ENCODE results near the gene ZFP91. TPM values are rescaled to one million over a fixed set of nuclear protein-coding genes. Genes with fewer than 3 reads are reported as not detected.

The ZFP91 gene
- total and polyA plus RNA-seq, 2 experiments from 2014 or later: 12.3 to 22.6 TPM

GRCh38 chr11:58631378-58631777, 52.5 kb downstream of the ZFP91 start:
- no peaks in the 10 kb centered on the region for H3K36me3 ChIP-seq
- DNase-seq (ENCODE audit: low read depth in 1 of 2, low spot score in 1 of 2): no peak
- no peaks in the 10 kb centered on the region for H3K4me1 ChIP-seq (ENCODE audit: low read depth)
- H3K27me3 ChIP-seq: no peaks in the 10 kb centered on the region
- TF ChIP-seq CTCF (IDR thresholded peaks at IDR 0.05; ENCODE audit: low read depth, low read length): no peak
- H3K27ac ChIP-seq: no peak overlapping the region
- no peak overlapping the region for H3K4me3 ChIP-seq
- no peaks in the 10 kb centered on the region for H3K9me3 ChIP-seq (ENCODE audit: low read depth)

GRCh38 chr11:58632510-58632909, 53.6 kb downstream of the ZFP91 start:
- Histone ChIP-seq H3K4me1 (ENCODE audit: low read depth) (no peaks in the 10 kb centered on the region), H3K36me3 (no peaks in the 10 kb centered on the region), H3K4me3 (no peak overlapping the region), H3K27ac (no peak overlapping the region), H3K27me3 (no peaks in the 10 kb centered on the region), H3K9me3 (ENCODE audit: low read depth) (no peaks in the 10 kb centered on the region)
- TF ChIP-seq CTCF (IDR thresholded peaks at IDR 0.05; ENCODE audit: low read depth, low read length): no peak
- no peak for DNase-seq (ENCODE audit: low read depth in 1 of 2, low spot score in 1 of 2)

GRCh38 chr11:58636587-58636986, 57.7 kb downstream of the ZFP91 start:
- no peak overlapping the region for H3K4me3 ChIP-seq
- no peaks in the 10 kb centered on the region for H3K27me3 ChIP-seq
- no peaks in the 10 kb centered on the region for H3K36me3 ChIP-seq
- TF ChIP-seq CTCF (IDR thresholded peaks at IDR 0.05; ENCODE audit: low read depth, low read length): no peak
- no peak overlapping the region for H3K27ac ChIP-seq
- no peaks in the 10 kb centered on the region for H3K9me3 ChIP-seq (ENCODE audit: low read depth)
- no peak for DNase-seq (ENCODE audit: low read depth in 1 of 2, low spot score in 1 of 2)
- no peaks in the 10 kb centered on the region for H3K4me1 ChIP-seq (ENCODE audit: low read depth)

GRCh38 chr11:58637371-58637770, 58.5 kb downstream of the ZFP91 start:
- Histone ChIP-seq H3K4me3 (no peak overlapping the region), H3K27me3 (no peaks in the 10 kb centered on the region), H3K9me3 (ENCODE audit: low read depth) (no peaks in the 10 kb centered on the region), H3K36me3 (no peaks in the 10 kb centered on the region), H3K27ac (no peak overlapping the region), H3K4me1 (ENCODE audit: low read depth) (no peaks in the 10 kb centered on the region)
- DNase-seq (ENCODE audit: low read depth in 1 of 2, low spot score in 1 of 2): no peak
- TF ChIP-seq CTCF (IDR thresholded peaks at IDR 0.05; ENCODE audit: low read depth, low read length): no peak

GRCh38 chr11:58639103-58639502, 60.2 kb downstream of the ZFP91 start:
- Histone ChIP-seq H3K36me3 (no peaks in the 10 kb centered on the region), H3K27me3 (no peaks in the 10 kb centered on the region), H3K27ac (no peak overlapping the region), H3K4me3 (no peak overlapping the region), H3K9me3 (ENCODE audit: low read depth) (no peaks in the 10 kb centered on the region), H3K4me1 (ENCODE audit: low read depth) (no peaks in the 10 kb centered on the region)
- TF ChIP-seq CTCF (IDR thresholded peaks at IDR 0.05; ENCODE audit: low read depth, low read length): no peak
- no peak for DNase-seq (ENCODE audit: low read depth in 1 of 2, low spot score in 1 of 2)

- H3K36me3 ChIP-seq: no peaks in the 10 kb centered on the region
- no peak overlapping the region for H3K4me3 ChIP-seq
- H3K27me3 ChIP-seq: no peaks in the 10 kb centered on the region
- H3K9me3 ChIP-seq (ENCODE audit: low read depth): no peaks in the 10 kb centered on the region
- no peak overlapping the region for H3K27ac ChIP-seq
- H3K4me1 ChIP-seq (ENCODE audit: low read depth): no peaks in the 10 kb centered on the region
- DNase-seq (ENCODE audit: low read depth in 1 of 2, low spot score in 1 of 2): no peak
- no peak for TF ChIP-seq CTCF (IDR thresholded peaks at IDR 0.05; ENCODE audit: low read depth, low read length)
Measured at GRCh38 chr11:58639669-58640068, 60.8 kb downstream of the ZFP91 start.
